CD4-positive, alpha-beta T cell treated with Interleukin-6 at 100 ng/mL for 8 hours (primary cell): ENCODE results near the gene ASB10.
A peak's percentile ranks its signal among the peaks of the same experiment; 100 is the strongest.

ENCODE experiments used
- DNase-seq: peaks from one replicate; pipeline ENCODE4 v3.0.0-alpha.2; 2020; ENCODE audit warnings: mixed read lengths, low spot score

Gene ASB10

DNA sequence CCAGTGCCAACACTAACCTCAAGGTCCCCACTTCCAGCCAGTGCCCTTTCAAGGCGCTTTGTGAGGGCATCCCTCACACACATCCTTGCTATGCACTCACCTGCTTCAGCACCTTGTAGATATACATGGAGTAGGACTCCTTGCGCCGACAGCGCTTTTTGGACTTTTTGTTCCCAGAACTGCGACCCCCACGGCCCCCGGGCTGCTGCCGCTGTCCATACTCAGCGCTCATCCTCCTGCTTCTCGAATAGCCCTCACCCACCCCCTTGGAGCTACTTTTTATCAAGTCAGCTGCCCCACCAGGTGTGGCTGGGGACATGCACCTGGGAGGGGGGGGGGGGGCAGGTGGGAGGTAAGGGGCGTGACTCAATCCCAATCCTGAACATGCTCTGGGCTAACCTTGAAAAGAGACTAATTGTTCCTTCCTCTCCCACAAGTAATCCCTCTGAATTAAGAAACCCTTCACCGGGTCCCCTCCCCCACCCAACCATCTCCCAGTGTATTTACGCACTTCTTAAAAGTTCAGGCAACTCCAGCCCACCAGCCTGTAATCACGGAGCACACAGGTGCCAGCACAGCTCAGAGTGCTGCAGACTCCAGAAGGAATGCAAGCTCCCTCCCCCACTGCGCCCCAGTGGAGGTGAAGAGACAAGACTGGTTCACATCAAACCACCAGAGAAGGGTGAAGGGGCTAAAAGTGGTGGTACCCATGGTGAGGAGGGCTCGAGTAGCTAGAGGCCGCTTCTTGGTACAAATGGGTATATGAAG, 23.2 kb upstream of the ASB10 start, which contains the start of gene H2BK1:
Gene H2BK1, minus strand, starts transcription at position 402 of the 768 bp plus-strand sequence. Its CDS starts 170 bp downstream, at position 232.
- no peak for DNase-seq

DNA sequence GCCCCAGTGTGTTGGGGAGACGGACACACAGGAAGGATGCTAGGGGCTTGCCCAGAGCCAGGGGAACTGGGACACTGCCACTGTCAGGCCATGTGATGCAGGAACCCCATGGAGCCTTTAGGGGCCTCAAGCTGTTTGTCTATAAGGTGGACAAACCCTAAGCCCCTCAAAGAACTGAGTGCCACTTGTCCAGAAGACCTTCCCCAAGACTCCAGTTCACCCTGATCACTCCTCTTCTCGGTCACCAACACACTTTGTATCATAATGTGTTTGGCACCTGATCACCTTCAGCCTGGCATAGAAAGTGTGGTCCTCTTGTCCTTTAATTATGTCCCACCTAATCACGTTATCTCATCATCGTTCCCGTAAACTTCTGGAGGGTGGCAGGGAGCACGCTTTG, 22.5 kb upstream of the ASB10 start:
- DNase-seq, result no peak

DNA sequence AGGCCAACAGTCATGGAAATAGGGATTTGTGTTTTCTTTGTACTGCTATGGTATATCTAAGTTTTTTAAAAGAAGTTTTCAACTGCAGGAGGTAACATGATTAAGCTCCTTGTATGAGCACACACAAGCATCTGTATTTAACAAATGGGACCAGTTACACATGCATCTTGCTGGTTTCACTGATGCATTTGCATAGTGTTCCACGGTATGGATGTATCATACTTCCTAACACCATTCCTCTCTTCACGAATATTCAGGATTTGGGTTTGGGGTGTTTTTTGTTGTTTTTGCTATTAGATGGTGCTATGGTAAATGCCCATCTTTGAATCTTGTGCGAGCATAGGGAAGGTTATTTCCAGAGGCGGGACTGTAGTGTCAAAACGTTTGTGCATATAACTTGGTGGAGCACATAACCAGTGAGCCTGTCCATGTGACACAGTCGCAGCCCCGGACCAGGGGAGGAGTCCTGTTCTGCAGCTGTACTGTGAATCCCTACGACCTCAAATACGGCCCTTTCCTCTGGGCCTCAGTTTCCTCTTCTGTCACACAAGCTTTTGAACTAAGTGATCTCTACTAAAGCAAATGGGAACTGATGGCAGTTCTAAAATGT, 21.3 kb upstream of the ASB10 start:
- DNase-seq, result no peak

DNA sequence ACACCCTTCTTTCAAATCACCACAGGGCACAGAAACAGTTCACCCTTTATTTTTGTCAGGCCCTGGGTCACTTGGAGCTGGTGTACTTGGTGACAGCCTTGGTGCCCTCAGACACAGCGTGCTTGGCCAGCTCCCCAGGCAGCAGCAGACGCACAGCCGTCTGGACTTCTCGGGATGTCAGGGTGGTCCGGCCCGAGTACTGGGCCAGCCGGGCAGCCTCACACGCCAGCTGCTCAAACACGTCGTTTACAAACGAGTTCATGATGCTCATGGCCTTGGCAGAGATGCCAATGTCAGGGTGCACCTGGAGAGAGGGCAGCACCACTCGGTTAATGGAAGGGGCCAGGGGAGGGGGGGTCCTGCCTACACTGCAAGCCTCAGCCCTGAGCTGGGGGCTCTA, 20.8 kb upstream of the ASB10 start:
- no peak for DNase-seq

DNA sequence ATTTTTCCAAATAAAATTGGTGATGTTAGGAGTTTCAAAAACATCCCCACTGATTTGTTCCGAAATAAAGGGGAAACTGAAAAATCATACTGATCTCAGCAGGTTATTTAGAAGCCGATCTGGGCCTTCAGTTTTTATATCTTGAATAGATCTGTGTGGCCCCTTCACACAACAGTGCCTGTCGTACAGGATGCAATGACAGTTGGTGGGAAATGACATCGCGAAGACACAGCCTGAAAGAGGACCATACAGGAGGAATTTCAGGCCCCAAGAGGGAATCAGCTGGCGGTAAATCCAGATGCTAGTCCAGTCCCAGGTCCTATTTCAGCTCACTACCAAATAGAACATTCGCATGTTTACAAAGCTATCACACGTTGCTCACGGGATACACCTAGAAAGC, 20.3 kb upstream of the ASB10 start:
- DNase-seq, result no peak

DNA sequence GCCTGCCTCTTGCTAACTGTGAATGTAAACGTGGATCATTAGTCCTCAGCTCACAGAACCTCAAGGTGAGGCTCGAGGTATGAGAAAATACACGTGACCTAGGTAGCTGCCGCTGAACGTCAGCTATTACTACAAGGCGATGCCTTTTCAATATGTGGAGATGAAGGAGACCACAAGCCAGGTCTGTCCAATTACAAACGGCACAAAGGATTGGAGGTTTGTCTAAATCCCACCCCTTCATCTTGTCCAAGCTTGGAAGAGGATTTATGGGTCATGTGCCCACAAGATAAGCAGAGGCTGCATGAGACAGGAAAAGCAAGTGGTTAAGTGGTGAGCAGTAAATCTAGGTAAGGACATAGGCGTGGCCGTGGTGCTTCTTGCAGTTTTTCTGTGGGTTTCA, 19.9 kb upstream of the ASB10 start:
- peak; percentile 39 for DNase-seq

DNA sequence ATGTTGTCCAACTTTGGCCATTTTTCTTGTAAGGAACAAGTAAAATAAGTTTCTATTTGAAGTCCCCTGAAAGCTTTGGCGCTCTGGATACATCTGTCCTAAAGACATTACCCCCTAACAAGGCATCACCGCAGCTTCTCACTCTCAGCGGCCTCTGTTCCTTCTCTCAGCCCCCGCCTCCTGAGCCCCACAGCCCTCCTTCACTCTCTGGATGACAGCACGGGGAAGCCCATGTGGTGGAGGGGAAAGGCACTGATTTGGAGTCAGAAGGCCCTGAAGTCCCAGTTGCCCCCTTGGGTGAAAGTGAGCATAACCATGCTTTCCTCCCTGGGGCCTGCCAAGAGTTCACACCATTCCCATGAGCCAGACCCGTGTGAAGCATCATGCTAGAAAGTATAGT, 18.7 kb upstream of the ASB10 start:
- no peak for DNase-seq

DNA sequence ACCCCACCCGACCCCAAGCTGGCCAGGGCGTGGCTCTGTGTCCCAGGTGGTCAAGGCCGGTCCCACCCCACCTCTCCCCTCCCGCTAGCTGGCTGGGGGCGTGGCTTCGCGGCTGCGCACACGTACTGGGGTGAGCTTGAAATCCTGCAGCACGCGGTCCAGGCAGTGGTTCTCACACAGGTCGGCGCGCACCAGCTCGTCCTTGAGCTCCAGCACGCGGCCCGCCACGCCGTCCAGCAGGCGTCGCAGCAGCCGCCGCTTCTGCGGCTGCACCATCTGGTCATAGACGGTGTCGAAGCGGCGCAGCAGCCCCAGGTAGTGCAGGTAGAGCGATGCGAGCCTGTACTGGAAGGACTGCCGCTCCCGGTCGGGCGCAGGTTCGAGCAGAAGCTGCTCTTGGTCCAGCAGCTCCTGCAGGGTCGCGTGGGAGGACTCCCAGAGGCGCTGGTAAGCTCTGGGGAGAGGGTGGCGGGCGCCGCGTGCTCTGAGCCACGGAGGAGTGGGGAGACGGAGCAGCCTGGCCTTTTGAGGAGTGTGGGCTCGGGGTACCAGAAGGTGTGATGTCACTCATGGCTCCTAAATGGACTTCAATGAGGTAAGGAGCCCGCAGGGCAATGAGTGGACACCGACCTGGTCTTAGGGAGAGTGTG, 17.5 kb upstream of the ASB10 start:
- DNase-seq, result no peak

DNA sequence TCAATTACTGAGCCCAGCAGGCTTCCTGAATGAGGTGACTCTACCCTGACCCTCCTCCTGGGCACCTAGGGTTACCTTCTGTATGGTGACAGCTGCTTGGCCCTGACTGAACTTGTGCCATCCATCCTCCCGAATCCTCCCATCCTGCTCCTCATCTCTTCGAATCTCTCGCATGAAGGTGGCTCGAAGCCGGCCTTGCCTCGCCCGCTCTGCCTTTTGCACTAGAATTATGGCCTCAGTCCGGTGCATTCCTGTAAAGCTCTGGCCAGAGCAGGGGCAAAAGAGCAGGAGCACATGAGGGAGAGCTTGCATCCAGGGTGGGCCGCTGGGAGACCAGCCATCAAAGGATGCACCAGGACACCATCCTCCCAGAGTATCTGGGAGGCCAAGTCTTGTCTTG, 15.8 kb upstream of the ASB10 start:
- DNase-seq, result no peak

DNA sequence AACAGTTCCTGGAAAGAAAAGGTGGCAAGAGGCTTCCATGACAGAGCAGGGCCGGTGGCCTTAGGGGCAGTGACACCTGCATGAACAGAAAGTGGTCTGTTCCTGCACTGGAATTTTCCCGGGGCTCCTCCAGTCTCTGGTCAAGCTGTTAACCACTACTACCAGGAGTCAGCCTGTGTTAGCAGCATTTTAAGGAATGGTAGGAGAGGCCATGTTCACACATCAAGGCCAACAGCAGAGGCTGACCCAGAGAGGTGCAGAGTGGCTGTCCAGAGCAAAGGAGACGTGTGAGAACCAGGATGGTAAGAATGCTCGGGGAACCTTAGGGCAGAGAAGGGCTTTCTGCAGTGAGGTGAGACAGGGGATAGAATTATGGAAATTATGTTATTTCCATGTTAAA, 14.7 kb upstream of the ASB10 start:
- DNase-seq, result no peak

DNA sequence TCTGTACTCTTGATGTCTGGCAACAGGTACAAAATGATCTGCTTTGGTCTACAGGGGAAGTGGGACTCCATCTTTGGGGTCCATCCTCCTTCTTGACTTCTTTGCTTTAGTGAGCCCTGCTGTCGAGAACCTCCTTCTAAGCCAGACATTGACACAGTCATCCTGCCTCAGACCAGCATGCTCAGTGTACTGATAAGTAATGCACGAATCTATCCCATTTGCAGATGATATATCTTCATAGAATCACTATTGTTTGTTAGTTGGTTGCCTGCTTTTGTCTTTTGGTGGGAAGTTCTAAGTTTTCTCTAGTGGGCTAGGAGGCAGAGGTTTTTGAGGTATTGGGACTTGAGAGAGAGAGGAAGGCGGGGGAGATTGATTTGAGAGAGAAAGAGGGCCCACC, 14.3 kb upstream of the ASB10 start:
- no peak for DNase-seq

DNA sequence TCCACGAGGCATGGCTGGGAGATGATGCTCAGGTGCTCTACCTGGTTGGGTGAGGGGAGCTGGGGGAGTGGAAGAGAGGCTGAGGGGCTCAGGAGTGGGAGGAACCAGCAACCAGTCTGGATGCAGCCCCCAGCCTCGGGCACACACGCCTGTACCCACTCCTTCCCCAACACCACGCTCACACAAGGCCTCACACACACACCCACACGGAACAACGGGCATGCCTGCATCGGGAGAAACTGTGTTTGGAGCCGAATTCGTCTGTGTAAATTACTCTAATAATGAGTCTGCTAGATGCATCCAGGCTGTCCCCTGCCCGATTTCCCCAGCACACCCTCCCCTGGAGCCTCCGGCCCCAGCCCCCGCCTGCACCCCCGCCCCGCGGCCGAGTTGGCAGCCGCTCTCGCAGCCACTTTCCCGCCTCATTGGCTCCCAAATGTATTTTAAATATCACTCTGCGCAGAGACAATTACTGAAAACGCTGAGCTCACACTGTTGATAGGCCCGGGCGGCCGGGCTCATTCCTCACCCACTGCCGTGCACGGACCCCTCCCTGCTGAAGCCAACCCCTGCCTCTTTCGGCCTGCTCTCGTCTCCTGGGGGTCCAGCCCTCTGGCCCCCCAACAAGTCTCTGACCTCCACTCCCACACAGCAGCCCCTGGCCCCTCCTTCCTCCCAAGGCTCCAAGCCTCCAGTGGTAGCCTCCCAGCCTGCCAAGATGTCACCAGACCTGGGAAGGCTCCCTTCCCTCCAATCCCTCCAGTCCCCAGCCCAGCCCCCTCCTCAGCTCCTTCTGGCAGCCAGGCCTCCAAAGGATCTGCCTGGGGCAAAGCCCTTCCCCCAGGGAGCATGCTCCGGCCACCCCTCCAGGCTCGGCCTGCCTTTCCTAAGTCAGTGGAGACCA, 12.1 kb upstream of the ASB10 start:
- no peak for DNase-seq

DNA sequence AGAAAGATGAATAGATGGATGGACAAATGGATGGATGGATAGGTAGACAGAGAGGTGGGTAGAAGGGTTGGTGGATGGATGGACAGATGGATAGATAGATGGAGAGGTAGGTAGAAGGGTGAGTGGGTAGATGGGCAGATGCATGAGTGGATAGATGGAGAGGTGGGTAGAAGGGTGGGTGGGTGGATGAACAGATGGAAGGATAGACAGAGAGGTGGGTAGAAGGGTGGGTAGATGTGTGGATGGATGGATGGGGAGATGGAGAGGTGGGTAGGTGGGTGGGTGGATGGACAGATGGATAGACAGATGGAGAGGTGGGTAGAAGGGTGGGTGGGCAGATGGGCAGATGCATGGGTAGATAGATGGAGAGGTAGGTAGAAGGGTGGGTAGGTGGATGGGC, 10.9 kb upstream of the ASB10 start:
- DNase-seq, result no peak

DNA sequence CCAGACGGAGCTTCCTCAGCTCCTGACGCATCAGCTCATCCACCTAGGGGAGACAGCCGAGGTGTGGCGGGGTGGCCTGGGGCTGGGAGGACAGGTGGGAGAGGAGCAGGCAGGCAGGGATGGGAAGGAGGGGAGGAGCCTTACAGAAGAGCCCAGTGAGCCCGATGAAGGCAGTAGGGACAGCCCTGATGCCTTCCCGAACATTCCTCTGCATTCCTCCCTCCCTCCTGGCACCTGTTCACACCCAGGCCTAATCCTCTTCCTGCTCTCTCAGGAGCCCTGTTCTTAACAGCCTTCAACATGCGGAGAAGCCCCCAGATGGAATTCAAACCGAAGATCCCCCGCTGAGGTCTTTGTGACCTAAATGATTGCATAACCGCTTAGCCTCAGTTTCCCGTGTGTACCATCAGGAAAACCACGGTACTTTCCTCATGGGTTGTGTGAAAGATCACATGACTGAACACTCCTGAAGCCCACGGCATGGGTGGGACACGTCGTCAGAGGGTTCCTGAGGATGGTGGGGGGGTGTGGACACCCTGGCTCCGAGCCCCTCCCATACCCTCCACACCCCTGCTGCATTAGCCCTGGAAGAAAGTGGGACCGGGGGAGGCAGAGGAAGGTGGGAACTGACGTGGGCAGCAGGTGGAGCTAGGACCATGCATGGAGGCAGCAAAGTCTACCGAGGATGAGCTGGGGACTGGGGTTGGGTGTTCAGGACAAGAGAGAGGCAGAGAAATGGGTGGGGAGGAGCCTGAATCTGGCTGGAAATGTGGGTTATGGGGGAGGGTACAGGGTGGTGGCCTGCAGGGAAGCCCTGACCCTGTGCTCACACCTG, 8.8 kb upstream of the ASB10 start:
- DNase-seq, result no peak

DNA sequence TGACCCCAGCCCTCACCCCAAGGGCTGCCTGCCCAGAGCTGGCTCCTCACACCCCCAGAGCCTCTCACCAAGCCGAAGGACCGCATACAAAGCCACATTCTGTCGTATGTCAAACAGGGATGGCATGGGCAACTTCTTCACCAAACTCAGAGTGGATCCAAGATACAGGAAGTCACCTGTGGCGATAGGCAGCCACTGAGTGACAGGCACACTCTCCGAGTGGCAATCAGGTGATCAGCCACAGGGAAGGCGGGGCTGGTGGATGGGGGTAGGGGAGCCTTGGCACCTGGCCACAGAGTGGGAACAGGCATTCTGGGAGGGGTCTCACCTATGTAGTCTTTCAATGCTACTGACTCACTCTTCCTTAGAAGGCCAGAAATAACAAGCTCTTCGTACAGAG, 7.1 kb upstream of the ASB10 start:
- DNase-seq, result no peak

DNA sequence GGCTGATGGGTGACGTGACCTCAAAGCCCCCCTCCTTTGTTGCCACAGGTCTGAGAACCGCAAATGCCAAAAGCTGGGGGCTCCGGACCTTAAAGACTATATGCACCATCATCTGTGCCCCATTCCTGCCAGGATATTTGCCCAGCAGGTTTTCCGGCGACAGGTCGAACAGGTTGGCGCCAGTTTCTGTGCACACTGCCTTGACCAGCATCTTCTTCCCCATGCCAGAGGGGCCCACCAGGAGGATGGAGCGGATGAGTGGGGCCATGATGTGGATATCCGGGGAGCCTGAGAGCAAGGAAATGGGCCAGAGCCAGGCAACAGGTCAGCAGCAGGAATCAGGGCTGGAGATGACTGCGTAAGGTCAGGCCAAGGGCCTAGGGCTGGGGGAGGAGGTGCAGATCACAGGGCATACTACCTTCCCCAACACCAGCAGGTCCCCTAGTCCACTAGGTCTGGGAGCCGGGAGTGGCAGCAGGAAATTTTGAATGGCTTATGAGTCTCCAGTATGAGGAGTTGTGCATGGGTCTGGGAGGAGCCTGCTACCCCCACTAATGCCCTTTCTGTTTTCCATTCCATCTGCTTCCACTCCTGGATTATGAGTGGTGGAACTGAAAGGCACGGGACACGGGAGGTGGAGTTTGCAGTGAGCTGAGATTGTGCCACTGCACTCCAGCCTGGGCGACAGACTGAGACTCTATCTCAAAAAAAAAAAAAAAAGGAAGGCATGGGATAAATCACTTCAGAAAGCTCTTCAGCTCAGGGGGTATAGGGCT, 6.3 kb upstream of the ASB10 start:
- DNase-seq, result no peak

DNA sequence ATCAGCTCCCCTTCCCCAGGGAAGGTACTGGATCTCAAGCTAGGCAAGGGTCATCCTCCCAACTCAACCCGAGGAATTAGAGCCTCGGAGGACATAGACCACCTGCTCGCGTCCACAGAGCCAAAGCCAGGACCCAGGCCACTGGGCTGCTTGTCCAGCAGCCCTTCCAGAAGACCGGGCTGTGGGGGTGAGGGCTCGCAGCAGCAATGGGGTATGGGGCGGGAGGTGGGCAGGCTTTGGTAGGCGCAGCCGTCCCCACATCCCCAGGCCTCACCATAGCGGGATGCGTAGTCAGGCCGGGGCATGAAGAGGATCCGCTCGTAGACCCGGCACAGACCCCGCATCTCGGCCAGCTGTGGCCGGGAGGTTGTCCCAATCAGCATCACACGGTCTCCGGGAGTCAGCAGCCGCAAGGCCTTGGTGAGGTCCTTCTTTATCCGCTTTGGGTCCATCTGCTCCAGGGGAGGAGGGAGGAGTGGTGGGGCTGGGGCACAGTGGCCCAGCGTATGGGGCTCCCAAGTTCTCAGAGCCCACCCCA, 5.0 kb upstream of the ASB10 start:
- no peak for DNase-seq

DNA sequence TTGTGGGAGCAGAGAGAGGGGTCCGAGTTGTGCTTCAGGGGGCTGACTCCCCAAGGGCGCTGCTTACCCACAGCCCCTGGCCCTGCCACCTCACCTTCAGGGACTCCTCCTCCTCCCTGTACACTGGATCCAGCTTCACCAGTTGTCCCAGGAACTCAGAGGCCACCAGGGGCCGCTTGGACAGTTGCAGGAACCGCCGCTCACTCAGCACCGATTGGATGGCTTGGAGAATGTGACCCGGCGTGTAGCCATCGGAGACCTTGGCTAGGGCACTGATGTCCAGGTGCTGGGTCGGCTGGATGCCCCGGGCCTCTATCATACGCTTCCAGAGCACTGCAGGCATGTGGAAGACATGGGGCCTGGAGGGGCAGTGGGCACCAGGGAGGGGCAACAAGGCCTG, 4.5 kb upstream of the ASB10 start:
- DNase-seq, result no peak

DNA sequence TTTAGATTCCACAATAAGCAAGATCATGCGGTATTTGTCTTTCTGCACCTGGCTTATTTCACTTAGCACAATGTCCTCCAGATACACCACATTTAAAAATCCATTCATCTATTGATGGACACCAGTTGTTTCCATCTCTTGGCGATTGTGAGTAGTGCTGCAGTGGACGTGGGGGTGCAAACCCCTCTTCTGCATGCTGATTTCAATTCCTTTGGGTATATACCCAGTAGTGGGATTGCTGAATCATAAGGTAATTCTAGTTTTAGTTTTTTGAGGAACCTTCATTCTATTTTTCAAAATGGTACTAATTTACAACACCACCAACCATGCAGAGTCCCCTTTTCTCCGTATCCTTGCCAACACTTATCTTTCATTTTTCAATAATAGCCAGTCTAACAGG, 2.0 kb upstream of the ASB10 start:
- DNase-seq, result no peak

DNA sequence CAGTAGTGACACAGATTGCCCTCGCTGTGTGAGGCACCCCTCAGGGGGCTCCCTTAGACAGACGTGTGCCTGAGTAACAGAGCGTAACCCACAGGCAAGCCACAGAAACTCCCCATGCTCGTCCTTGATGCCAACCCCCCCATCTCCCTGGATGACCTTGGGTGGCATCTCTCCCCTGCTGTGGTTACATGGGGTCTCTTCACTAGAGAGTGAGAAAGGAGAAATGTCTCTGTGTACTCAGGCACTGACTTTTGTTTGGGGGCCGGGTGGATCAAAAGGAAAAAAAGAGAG, 1.1 kb upstream of the ASB10 start:
- DNase-seq, result no peak
